ENCODE data around the gene COX7B2.

DNA sequence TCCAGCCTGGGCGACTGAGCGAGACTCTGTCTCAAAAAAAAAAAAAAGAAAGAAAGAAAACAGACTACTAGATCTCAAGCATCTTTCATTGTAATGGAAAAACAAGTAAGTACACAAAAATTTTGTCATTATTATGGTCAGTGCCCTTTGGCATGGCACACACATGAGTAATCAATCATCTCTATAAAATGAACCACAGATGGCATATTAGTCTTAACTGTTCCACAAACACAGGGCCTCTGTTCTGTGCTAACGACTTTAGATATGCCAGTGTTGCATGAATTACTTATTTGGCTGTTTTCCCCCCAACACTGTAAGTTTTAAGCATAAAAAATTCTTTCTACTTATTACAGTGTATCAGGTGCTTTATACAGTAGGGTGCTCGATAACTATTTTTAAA is 90.4 kb downstream of the COX7B2 start:
- no peak for TF ChIP-seq POLR2A (IDR thresholded peaks at IDR 0.05)
- no peak for TF ChIP-seq EP300 (IDR thresholded peaks at IDR 0.05)
- TF ChIP-seq, protein P1, sequence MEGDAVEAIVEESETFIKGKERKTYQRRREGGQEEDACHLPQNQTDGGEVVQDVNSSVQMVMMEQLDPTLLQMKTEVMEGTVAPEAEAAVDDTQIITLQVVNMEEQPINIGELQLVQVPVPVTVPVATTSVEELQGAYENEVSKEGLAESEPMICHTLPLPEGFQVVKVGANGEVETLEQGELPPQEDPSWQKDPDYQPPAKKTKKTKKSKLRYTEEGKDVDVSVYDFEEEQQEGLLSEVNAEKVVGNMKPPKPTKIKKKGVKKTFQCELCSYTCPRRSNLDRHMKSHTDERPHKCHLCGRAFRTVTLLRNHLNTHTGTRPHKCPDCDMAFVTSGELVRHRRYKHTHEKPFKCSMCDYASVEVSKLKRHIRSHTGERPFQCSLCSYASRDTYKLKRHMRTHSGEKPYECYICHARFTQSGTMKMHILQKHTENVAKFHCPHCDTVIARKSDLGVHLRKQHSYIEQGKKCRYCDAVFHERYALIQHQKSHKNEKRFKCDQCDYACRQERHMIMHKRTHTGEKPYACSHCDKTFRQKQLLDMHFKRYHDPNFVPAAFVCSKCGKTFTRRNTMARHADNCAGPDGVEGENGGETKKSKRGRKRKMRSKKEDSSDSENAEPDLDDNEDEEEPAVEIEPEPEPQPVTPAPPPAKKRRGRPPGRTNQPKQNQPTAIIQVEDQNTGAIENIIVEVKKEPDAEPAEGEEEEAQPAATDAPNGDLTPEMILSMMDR (IDR thresholded peaks at IDR 0.05), result no peak

Data from tibial nerve (tissue), 4 donors.